ENCODE measurements around the gene HPS5. TPM values are rescaled to one million over a fixed set of nuclear protein-coding genes. Genes with fewer than 3 reads are reported as not detected.
"Not testable (repeated sequence)": the region's sequence is repeated elsewhere in the genome, so short reads cannot be mapped to it uniquely, and the experiment has no call there.

The HPS5 gene
- total RNA-seq, 1 donor from 2014 or later, result 20.7 TPM

DNA sequence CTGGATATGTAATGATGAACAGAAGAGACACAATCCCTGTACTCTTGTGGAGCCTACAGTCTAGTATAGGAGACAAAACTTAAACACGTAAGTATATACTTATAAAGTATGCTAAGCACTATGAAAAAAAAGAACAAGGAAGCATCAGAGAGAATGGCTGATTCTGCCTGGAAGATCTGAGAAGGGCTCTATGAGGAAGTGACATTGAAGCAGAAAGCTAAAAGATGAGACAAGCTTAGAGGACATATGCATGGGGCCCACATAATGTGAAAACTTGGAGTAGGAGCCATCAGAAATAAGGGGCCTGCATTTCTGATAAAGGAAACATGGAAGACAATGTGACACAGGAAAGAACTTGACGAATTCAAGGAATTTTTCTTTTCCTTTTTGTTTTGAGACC lies 39.3 kb downstream of the HPS5 start:
- intact Hi-C loops (cut with micrococcal nuclease), result loop anchor here (5.0 kb wide), 1 partner anchor 40 kb away; the partner anchor contains the start of genes GTF2H1 and HPS5

DNA sequence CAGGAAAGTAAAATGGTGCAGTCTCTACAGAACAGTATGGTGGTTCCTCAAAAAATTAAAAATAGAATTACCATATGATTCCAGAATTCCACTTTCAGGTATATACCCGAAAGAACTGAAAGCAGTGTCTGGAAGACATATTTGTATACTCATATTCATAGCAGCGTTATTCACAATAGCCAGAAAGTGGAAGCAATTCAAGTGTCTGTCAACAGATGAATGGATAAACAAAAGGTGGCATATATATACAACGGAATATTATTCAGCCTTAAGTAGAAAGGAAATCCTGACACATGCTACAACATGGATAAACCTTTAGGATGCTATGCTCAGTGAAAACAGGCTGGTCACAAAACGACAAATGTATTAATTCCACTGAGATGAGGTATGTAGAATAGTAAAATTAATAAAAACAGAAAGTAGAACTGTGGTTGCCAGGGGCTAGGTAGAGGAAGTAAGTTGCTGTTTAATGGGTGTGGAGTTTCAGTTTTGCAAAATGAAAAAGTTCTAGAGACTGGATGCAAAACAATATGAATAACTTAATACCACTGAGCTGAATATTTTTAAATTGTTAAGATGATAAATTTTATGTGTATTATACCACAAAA lies 41.4 kb downstream of the HPS5 start:
- intact Hi-C loops (cut with micrococcal nuclease), result loop anchor here (2.0 to 5.0 kb wide), 2 partner anchors 34 to 42 kb away; partner anchors contain the start of genes GTF2H1 and HPS5

- intact Hi-C loops (cut with micrococcal nuclease), result no loop called here
These were observed 44.2 kb downstream of the HPS5 start for GRCh38 chr11:18277565-18278271.

- intact Hi-C loops (cut with micrococcal nuclease), result no loop called here
These were observed 50.7 kb downstream of the HPS5 start for GRCh38 chr11:18271206-18271605.

- intact Hi-C loops (cut with micrococcal nuclease), result no loop called here
These were observed 51.8 kb downstream of the HPS5 start for GRCh38 chr11:18270102-18270501.

DNA sequence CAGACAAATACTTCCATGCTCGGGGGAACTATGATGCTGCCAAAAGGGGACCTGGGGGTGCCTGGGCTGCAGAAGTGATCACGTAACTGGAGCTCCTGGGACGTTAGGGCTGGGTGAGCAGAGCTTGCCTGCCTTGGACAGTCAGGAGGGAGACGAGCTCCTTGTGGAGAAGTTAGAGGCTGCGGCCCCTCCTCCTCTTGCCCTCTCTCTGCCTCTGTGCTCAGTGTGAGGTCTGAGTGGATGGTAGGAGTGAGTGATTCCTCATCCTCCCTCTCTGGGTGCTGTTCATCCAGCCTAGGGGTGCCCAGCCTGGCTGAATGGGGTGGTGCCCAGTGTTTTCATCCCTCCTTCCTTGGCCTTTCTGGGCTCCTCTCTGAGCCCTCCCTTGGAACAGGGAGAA lies 52.7 kb downstream of the HPS5 start:
- intact Hi-C loops (cut with micrococcal nuclease), result not testable (repeated sequence)

- intact Hi-C loops (cut with micrococcal nuclease), result not testable (repeated sequence)
These were observed 54.4 kb downstream of the HPS5 start for GRCh38 chr11:18267335-18268133.

DNA sequence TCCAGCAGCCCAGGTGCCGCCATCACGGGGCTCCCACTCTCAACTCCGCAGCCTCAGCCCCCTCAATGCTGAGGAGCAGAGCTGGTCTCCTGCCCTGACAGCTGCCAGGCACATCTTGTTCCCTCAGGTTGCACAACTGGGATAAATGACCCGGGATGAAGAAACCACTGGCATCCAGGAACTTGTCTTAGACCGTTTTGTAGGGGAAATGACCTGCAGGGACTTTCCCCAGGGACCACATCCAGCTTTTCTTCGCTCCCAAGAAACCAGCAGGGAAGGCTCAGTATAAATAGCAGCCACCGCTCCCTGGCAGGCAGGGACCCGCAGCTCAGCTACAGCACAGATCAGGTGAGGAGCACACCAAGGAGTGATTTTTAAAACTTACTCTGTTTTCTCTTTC lies 56.0 kb downstream of the HPS5 start, which contains the start of gene SAA1:
TSS of gene SAA1 (plus strand) at position 316 of the 400 bp plus-strand sequence. CDS start 624 bp downstream, outside the sequence.
- intact Hi-C loops (cut with micrococcal nuclease), result no loop called here

- intact Hi-C loops (cut with micrococcal nuclease), result no loop called here
These were observed 57.0 kb downstream of the HPS5 start for GRCh38 chr11:18264677-18265555.

DNA sequence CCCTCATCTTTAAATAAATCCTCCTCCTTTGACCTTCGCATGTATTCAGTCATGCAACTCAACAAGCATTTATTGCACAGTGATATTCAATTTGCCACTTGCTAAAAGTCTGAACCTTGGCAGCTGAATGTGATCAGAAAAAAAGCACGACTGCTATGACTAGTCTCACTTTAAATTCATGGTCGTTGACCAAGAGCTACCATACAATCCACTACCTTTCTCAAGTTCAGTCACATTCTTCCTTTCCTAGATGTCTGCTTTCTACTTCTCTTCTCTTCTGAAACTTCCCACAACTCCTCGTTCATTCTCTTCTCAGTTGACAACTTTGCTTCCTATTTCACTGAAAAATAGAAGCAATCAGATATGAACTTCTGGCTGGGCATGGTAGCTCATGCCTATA lies 57.9 kb downstream of the HPS5 start:
- intact Hi-C loops (cut with micrococcal nuclease), result no loop called here

GRCh38 chr11:18262681-18263350 lies 59.1 kb downstream of the HPS5 start:
- intact Hi-C loops (cut with micrococcal nuclease), result not testable (repeated sequence)

DNA sequence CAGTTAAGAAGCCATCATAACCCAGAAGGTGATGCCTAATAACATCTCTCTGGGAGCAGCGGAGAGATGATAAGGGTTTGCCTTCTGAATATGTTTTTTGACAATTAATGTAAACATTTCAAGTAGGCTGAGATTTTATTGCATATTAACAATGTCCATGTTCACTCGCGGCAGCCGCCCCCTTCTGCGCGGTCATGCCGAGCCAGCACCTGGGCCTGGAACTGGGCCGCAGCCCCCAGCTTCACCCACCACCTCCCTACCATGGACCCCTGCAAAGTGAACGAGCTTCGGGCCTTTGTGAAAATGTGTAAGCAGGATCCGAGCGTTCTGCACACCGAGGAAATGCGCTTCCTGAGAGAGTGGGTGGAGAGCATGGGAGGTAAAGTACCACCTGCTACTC lies 60.2 kb downstream of the HPS5 start:
- intact Hi-C loops (cut with micrococcal nuclease), result no loop called here

GRCh38 chr11:18259259-18259658 lies 62.7 kb downstream of the HPS5 start:
- intact Hi-C loops (cut with micrococcal nuclease), result no loop called here

DNA sequence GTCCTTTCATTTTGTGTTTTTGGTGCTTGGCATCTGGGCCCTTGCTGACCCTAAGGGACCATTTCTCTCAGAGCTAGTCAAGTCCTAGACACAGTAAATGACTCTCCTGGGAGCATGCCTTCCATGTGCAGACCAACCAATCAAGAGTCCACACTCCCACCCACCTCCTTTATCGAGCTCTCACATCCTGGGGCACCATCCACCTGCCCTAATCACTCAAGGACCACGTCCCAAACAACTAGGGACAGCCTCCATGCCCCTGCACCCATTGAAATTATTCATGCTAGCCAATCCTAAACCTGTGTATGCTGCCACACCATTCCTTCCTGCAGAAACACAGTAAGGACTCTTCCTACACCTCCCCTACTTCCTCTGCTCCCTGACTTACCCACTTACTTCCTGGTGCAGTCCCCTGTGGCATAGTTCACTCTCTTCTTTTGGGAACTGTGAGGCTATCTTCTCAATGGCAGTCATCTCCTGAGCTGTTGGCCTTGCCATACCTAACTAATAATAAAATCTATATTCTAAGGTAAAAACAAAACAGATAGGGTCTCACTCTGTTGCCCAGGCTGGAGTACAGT lies 67.1 kb downstream of the HPS5 start:
- intact Hi-C loops (cut with micrococcal nuclease), result no loop called here

DNA sequence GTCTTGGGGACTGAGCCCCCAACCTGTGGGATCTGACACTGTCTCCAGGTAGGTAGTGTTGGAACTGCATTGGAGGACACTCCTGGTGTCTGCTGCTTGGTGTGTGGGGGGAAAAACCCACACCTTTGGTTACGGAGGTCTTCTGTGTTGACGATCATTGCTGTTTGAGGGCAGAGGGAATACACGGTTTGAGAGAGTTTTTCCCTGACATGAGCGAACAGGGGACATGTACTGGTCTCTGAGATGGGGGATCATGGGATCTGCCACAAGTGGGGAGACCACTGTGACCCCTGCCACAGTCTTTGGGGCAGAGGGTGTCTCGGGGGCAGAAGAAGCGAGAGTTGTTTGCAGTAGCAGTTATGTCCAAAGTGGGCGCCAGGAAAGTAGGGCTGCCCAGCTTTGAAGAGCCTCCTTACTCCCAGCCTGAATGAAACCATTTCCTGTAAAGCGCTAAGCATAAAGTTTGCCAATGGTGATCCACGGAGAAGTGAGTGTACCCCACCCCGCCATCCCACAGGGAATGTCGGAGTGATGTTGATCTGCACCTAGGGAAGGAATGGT lies 68.1 kb downstream of the HPS5 start:
- intact Hi-C loops (cut with micrococcal nuclease), result no loop called here

DNA sequence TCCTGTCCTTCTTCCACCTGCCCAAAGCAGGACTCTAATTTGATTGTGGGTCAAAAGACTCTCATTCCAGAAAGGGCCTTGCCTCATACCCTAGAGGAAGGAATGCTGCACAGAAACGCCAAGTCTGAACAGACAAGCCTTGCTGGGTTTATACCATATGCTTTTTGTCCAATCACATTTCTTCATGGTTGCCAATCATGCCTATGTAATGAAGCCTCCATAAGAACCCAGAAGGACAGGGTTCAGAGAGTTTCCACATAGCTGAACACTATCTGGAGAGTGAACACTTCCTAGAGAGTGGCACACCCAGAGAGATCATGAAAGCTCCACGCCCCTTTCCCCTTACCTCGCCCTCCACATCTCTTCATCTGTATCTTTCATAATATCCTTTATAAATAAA lies 68.7 kb downstream of the HPS5 start:
- intact Hi-C loops (cut with micrococcal nuclease), result no loop called here

DNA sequence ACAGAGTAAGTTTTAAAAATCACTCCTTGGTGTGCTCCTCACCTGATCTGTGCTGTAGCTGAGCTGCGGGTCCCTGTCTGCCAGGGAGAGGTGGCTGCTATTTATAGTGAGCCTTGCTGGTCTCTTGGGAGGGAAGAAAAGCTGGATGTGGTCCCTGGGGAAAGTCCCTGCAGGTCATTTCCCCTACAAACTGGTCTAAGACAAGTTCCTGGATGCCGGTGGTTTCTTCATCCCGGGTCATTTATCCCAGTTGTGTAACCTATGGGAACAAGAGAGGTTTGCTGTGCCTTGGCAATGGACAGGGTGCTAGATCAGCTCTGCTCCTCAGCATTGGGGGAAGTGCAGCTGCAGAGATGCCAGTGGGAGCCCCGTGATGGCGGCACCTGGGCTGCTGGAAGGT lies 73.4 kb downstream of the HPS5 start, which contains the start of gene SAA2:
TSS of gene SAA2 (minus strand) at position 108 of the 400 bp plus-strand sequence. CDS start 657 bp downstream, outside the sequence.
- intact Hi-C loops (cut with micrococcal nuclease), result loop anchor here (10.0 kb wide), 3 partner anchors 276 to 516 kb away; partner anchors contain the start of genes IGSF22 and TSG101

- intact Hi-C loops (cut with micrococcal nuclease), result loop anchor here (2.0 to 10.0 kb wide), 4 partner anchors 34 to 518 kb away; partner anchors contain the start of genes IGSF22 and TSG101
These were observed 74.8 kb downstream of the HPS5 start for GRCh38 chr11:18247191-18247581.

Measured in T-helper 2 cell treated with Interferon-gamma antibody and Interleukin-4, amounts not matched to agents 100 ng/mL and 5 ng/mL, for 36 hours (primary cell).